ENCODE measurements around the gene SYS1. TPM values are rescaled to one million over a fixed set of nuclear protein-coding genes. Genes with fewer than 3 reads are reported as not detected.

Gene SYS1
- total and polyA plus RNA-seq, 2 of the 8 experiments (the other 6 are each of a cell fraction or from before 2014, with no cell fraction given): 19.6 to 50.8 TPM

DNA sequence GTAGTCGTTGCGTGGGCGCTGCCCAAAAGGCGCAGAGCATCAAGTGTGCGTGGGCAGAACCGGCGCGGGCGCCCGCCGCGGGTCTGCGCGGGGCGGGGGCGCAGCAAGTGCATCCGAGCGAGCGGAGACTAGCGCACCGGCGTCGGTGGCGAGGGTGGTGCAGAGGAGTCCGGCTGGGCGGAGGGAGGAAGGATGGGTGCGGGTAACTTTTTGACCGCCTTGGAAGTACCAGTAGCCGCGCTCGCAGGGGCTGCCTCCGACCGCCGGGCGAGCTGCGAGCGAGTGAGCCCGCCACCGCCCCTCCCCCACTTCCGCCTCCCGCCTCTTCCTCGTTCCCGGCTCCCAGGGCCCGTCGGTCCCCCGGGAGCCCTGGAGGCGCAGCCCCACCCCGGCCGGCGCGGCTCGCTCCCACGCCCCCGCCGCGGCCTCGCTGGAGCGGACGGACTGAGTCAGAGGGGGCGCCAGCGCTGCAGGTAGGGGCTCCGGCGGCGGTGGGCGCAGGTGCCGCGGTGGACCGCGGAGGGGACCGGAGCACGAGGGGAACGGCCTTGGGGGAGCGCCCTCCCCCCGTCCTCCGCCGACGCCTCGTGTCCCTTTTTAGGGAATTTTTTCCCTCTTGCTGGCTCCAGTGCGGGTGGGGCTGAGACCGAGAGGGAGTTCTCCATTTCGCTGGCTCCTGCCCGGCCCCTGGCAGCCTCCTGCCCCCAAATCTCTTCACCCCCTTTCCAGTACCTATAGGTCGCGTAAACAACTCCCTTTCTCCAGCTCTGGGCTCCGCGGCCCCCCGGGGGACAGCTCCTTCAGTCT, 43.5 kb downstream of the SYS1 start (continued):
- TF ChIP-seq CBX8 (IDR thresholded peaks at IDR 0.05; ENCODE audit: borderline replicate concordance, low read depth, low read length) (no peak), KDM1A (IDR thresholded peaks at IDR 0.05; ENCODE audit: borderline replicate concordance, low read length) (no peak), NRF1 (IDR thresholded peaks at IDR 0.05; ENCODE audit: low read depth, low read length) (no peak), E2F6 (IDR thresholded peaks at IDR 0.05) (peak; percentile 42; the same call in 1 of the 2 replicates), SP2 (IDR thresholded peaks at IDR 0.05; ENCODE audit: low read length) (no peak), HDAC6 (IDR thresholded peaks at IDR 0.05; ENCODE audit: low read depth, low read length) (no peak), TAF1 (IDR thresholded peaks at IDR 0.05; ENCODE audit: low read depth, low read length) (peak; percentile 59), PHF8 (conservative IDR thresholded peaks at IDR 0.05; ENCODE audit: low read depth, low read length) (peak; percentile 53; the same call in 1 of the 2 replicates), KDM5A (IDR thresholded peaks at IDR 0.05; ENCODE audit: low read length) (no peak), MAX (IDR thresholded peaks at IDR 0.05) (peak; percentile 44), JUN (IDR thresholded peaks at IDR 0.05; ENCODE audit: low read depth, low read length) (no peak), ZNF274 (IDR thresholded peaks at IDR 0.05; ENCODE audit: borderline replicate concordance, extremely low read depth, low read length) (no peak), RBBP5 (IDR thresholded peaks at IDR 0.05; ENCODE audit: borderline replicate concordance, low read depth, low read length) (peak; percentile 75; the same call in 1 of the 2 replicates), NANOG (IDR thresholded peaks at IDR 0.05; ENCODE audit: insufficient read depth, low read depth, low read length, poor library complexity, severe bottlenecking) (no peak), SIN3A (conservative IDR thresholded peaks at IDR 0.05 in 1 of 2, IDR thresholded peaks at IDR 0.05 in 1 of 2; ENCODE audit: low read depth in 1 of 2, low read length in 2 of 2) (0 out of 4 replicates have a peak, but pooled peaks of 1 of the 2 experiments have one; percentile 9), KDM4A (IDR thresholded peaks at IDR 0.05; ENCODE audit: low read depth, low read length, severe bottlenecking) (peak; percentile 95), RNF2 (IDR thresholded peaks at IDR 0.05; ENCODE audit: borderline replicate concordance, low read depth, low read length, missing control alignments, poor library complexity, severe bottlenecking) (no peak), EGR1 (IDR thresholded peaks at IDR 0.05; ENCODE audit: borderline replicate concordance, low read depth, low read length) (peak; percentile 61; the same call in 1 of the 2 replicates), YY1 (IDR thresholded peaks at IDR 0.05; ENCODE audit: low read depth, low read length) (no peak), POU5F1 (IDR thresholded peaks at IDR 0.05; ENCODE audit: low read depth, low read length) (no peak)

Measured in H1 (cell line).